CD4-positive, alpha-beta T cell treated with Interleukin-17A for 1 hour (primary cell): ENCODE measurements around the gene RAD9A.
"Not testable (repeated sequence)": the region's sequence is repeated elsewhere in the genome, so short reads cannot be mapped to it uniquely, and the experiment has no call there.

Experiments used
- DNase-seq: peaks from one replicate; pipeline ENCODE4 v3.0.0-alpha.2; 2020

Gene RAD9A

GRCh38 chr11:67411785-67412152, 20.0 kb downstream of the RAD9A start:
- DNase-seq: no peak

- DNase-seq: no peak
Observed at GRCh38 chr11:67412495-67413179, 20.9 kb downstream of the RAD9A start.

DNA sequence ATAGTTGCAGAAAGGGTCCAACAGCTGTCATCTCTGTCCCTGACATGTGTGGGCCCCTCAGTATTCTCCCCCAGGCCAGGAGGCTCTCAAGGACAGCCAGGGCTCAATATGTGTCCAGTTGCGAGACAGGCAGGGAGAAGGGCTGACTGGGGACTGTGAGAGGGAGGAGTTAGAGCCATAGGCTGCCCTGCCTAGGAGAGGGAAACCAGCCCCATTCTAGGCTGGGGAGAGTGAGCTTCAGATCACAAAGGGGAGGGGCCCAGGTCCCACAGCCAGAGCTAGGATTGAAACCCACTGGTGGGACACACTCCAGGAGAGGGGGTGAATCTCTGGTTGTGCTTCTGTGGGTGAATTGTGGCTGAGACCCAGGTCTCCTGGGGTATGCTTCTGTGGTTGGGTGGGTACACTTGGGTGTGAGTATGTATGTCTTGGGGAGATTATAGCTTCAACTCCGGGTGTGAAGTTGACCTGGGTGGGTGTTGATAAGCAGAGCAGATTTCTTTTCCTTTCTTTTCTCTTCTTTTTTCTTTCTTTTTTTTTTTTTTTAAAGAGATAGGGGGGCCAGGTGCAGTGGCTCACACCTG, 21.6 kb downstream of the RAD9A start:
- no peak for DNase-seq

GRCh38 chr11:67415501-67416304, 23.9 kb downstream of the RAD9A start, which contains the start of gene CARNS1:
CARNS1 (plus strand) TSS chr11:67415678; CDS start chr11:67416200, 522 bp downstream.
- DNase-seq: no peak

DNA sequence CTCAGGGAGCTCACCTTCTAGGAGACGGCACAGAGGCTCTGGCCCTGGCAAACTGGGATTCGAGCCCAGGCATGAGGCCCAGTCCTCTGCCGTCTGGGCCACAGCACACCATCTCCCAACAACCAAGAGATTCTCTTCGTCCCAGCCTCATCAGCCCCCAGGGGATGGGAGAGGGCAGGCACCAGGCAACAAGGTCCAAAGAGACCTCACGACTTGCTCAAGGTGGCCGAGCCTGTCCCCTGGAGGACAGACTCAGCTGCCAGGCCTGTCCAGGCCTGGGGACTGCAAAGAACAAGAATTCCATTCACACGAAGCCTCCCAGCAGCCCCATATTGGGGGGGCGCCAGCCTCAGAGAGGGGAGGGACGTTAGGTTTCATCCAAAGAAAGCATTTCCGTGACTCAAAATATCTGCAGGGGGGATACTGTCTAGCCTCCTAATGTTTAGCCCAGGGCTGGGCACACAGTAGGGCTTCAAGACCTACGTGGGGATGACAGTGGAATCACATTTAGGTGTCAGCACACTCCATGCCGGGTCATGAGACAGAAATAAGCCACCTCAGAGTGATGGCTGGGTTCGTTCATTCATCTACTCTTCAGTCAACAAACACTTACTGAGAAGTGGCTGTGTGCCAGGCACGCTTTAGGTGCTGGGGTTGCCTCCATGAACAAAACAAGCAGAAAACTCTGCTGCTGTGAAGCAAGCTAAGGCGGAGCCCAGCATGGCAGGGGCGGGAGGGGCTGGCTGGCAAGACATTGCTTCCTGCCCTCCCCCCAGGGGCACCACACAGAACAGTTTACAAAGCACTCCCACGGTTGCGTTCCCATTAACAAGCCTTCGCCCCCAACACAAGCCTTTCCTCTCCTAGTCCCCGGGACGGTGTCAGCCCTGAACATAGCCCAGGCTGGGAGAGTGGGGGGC, 24.9 kb downstream of the RAD9A start:
- peak; percentile 90 for DNase-seq

DNA sequence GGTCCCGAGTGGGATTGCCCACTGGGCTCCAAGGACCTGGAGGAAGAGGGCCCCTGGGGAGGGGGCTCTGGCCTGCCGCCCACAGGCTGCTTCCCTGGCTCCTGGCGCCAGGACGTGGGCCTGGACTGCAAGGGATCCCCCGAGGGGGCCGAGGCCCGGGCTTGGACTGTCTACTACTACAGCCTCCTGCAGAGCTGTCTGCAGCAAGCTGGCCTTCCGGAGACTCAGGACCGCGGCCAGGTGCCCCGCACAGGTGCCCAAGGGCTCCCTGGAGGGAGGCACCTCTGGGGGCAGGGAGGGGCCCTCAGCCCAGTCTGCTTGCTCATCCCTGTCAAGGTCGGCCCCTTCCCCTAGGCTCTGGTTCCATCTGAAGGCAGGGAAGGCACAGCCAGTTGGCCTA, 25.6 kb downstream of the RAD9A start:
- DNase-seq: no peak

DNA sequence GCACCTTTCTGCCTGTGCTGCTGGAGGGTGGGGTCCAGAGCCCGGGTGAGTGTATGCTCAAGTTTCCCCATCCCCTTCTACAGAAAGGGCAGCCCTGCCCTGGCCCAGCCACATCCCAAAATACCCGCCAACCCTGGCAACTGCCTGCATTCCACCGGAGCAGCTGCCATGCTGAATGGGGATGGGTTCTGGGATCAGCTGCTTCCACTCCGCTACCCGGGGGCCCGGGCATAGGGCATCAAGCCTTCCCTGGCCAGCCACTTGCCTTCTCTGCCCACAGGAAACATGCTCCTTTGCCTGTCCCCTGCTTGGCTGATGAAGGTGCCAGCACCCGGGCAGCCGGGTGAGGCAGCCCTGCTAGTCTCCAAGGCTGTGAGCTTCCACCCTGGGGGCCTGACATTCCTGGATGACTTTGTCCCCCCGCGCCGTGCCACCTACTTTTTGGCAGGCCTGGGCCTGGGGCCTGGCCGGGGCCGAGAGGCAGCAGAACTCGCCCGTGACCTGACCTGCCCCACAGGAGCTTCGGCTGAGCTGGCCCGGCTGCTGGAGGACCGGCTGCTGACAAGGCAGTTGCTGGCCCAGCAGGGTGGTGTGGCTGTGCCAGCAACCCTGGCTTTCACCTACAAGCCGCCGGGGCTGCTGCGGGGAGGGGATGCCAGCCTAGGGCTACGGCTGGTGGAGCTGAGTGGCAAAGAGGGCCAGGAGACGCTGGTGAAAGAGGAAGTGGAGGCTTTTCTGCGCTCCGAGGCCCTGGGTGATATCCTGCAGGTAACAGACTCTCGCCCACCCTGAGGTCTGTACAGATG, 26.9 kb downstream of the RAD9A start:
- peak; percentile 42 for DNase-seq

GRCh38 chr11:67419325-67420049, 27.7 kb downstream of the RAD9A start:
- no peak for DNase-seq

DNA sequence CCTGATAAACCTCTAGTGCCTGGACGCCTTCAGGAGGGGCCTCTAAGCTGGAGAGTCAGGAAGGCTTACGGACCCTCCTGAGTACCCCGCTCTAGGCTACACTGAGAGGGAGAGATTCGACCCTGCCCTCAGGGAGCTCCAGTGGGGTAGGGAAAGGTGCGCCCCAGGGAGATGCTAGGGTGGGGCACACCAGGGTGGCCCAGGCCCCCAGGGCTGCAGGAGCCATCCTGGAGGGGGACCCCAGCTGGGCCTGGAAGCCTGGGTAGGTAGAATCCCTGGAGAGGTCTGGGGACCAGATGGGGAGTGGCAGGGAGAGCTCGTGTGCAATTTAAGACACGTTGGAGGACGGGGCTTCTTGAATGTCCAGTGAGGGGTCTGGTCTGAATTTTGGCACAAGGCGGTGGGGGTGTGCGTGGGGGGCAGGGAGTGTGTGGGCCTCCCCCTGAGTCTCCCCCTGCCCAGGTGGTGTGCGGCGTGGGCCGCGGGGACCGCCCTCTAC, 28.4 kb downstream of the RAD9A start:
- DNase-seq: no peak

GRCh38 chr11:67420646-67421429, 29.1 kb downstream of the RAD9A start:
- peak; percentile 98 for DNase-seq

DNA sequence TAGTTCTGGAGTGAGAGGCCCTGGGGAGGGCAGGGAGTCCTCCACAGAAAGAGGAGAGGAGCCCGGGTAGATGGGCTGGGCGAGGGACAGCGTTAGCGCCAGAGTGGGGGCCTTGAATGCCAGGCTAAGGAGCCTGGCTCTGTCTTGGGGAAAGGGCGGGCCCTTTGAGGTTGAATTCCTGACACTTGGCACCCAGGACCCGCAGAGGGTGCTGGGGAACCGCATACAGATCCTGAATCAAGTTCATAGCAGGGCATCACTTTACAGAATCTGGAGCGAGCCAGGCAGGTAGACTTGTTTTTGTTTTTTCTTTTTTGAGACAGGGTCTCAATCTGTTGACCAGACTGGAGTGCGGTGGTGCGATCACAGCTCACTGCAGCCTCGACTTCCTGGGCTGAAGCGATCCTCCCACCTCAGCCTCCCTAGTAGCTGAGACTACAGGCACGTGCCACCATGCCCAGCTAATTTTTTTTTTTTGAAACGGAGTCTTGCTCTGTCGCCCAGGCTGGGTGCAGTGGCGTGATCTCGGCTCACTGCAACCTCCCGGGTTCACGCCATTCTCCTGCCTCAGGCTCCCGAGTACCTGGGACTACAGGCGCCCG, 29.7 kb downstream of the RAD9A start:
- DNase-seq: no peak

- no peak for DNase-seq
Observed at GRCh38 chr11:67422891-67423290, 31.1 kb downstream of the RAD9A start.

- no peak for DNase-seq
Observed at GRCh38 chr11:67423466-67423865, 31.7 kb downstream of the RAD9A start.

DNA sequence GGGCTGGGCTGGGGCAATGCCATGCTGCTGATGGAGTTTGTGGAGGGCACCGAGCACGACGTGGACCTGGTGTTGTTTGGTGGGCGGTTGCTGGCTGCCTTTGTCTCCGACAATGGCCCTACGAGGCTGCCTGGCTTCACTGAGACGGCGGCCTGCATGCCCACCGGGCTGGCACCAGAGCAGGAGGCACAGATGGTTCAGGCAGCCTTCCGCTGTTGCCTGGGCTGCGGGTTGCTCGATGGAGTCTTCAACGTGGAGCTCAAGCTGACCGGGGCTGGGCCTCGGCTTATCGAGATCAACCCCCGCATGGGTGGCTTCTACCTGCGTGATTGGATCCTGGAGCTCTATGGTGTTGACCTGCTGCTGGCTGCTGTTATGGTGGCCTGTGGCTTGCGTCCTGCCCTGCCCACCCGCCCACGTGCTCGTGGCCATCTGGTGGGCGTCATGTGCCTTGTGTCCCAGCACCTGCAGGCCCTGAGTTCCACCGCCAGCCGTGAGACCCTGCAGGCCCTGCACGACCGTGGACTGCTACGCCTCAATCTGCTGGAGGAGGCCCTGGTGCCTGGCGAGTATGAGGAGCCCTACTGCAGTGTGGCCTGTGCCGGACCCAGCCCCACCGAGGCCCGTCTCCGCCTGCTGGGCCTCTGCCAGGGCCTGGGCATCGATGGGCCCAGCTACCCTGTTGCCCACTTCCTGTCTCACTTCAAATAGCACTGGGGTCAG, 32.3 kb downstream of the RAD9A start:
- no peak for DNase-seq

GRCh38 chr11:67427364-67427859, 35.6 kb downstream of the RAD9A start:
- not testable (repeated sequence) for DNase-seq

DNA sequence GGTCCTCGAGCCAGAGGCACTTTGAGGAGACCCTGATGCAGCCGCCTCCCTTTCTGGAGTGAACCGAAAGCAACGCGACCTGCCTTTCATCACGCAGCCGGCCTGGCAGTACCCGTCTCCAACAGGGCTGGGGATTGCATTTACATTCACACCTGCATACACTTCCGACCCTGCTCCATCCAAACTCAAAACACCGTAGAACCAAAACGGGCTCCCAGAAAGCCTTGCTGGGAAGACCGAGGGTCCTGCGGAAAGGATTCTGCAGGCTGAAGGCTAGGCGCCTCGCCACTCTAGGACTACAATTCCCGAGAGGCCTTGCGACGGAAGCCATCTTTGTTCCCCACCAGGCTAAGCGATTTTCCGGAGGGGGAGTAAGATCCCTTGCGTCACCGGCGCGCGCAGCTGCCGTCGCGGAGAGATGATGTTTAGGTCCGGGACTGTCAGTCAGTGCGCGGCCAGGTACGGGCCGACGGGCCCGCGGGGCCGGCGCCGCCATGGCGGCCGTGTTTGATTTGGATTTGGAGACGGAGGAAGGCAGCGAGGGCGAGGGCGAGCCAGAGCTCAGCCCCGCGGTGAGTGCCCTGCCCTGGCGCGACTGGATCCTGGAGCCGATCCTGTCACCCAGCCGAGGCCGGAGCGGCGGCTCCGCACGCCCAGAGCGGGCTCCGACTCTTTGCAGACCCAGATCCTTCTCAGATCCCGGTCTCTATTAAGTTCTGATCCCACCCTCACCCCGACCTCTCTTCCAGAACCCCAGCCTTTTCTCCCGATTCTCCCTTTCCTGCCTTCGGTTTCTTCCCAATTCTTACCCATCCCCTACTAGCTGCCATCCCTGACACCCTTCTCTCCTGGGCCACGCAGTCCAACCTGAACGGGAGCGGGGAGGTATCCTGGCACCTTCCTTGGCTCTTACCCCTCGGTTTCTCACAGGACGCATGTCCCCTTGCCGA, 36.5 kb downstream of the RAD9A start, which contains the start of gene RPS6KB2:
Gene RPS6KB2 (plus strand): TSS at position 443 of the 950 bp plus-strand sequence. CDS start 52 bp downstream, at position 495.
- DNase-seq: peak; percentile 99

- DNase-seq: no peak
Observed at GRCh38 chr11:67429038-67429668, 37.4 kb downstream of the RAD9A start.
